HepG2 (cell line): ENCODE data around the gene C1orf159. TPM values are rescaled to one million over a fixed set of nuclear protein-coding genes. Genes with fewer than 3 reads are reported as not detected.
A peak's percentile ranks its signal among the peaks of the same experiment; 100 is the strongest.

ENCODE experiments used
- ATRX ChIP-seq: sonication (generic); formaldehyde crosslinking; IDR thresholded peaks from 2 replicates; pipeline ENCODE4 v1.4.0; 2020; ENCODE audit warnings: missing genetic modification reagents, borderline replicate concordance
- CCAR2 ChIP-seq: fragments of 200-400 bp; formaldehyde crosslinking; optimal IDR thresholded peaks from 2 replicates; pipeline ENCODE3; 2018; ENCODE audit warnings: low read depth, mild to moderate bottlenecking, low read length, moderate library complexity
- HNRNPLL ChIP-seq: fragments of 200-400 bp; formaldehyde crosslinking; IDR thresholded peaks from 2 replicates; pipeline ENCODE4 v1.6.1; 2017; ENCODE audit warnings: mild to moderate bottlenecking, low read depth, low read length; ENCODE audit not compliant: poor library complexity, severe bottlenecking
- IKZF4 ChIP-seq: sonication (generic); formaldehyde crosslinking; IDR thresholded peaks from 2 replicates; pipeline ENCODE4 v1.5.1; 2020; ENCODE audit warnings: borderline replicate concordance, mild to moderate bottlenecking, low read depth, missing genetic modification reagents; ENCODE audit errors: not compliant biosample characterization
- MIER2 ChIP-seq: IDR thresholded peaks from 2 replicates; pipeline ENCODE4 v1.6.1; 2016; ENCODE audit warnings: missing biosample characterization, missing genetic modification reagents
- NAIF1 ChIP-seq: sonication (generic); formaldehyde crosslinking; IDR thresholded peaks from 2 replicates; pipeline ENCODE4 v1.5.0; 2020; ENCODE audit warnings: mild to moderate bottlenecking, missing genetic modification reagents, borderline replicate concordance
- REPIN1 ChIP-seq: sonication (generic); formaldehyde crosslinking; IDR thresholded peaks from 2 replicates; pipeline ENCODE4 v1.8.0; 2022; ENCODE audit warnings: missing genetic modification reagents, low read depth, mild to moderate bottlenecking, borderline replicate concordance
- RXRB ChIP-seq: IDR thresholded peaks from 2 replicates; pipeline ENCODE4 v1.6.1; 2016; ENCODE audit warnings: borderline replicate concordance, missing genetic modification reagents, missing compliant biosample characterization
- SNRNP70 ChIP-seq: fragments of 200-400 bp; formaldehyde crosslinking; IDR thresholded peaks from 2 replicates; pipeline ENCODE4 v1.6.1; 2017; ENCODE audit warnings: mild to moderate bottlenecking, low read depth, low read length, moderate library complexity
- ZBTB7A ChIP-seq: sonication (generic); formaldehyde crosslinking; IDR thresholded peaks from 2 replicates; pipeline ENCODE4 v1.8.0; 2022; ENCODE audit warnings: mild to moderate bottlenecking, missing genetic modification reagents
- ZFP90 ChIP-seq: sonication (generic); formaldehyde crosslinking; IDR thresholded peaks from 2 replicates; pipeline ENCODE4 v1.8.0; 2022; ENCODE audit warnings: missing genetic modification reagents, mild to moderate bottlenecking, inconsistent platforms, borderline replicate concordance
- ZNF20 ChIP-seq: sonication (generic); formaldehyde crosslinking; IDR thresholded peaks from 2 replicates; pipeline ENCODE4 v1.4.0; 2020; ENCODE audit warnings: mild to moderate bottlenecking, moderate library complexity, missing genetic modification reagents
- ZNF605 ChIP-seq: sonication (generic); formaldehyde crosslinking; IDR thresholded peaks from 2 replicates; pipeline ENCODE4 v1.8.0; 2022; ENCODE audit warnings: mild to moderate bottlenecking, missing genetic modification reagents
- ZNF747 ChIP-seq: sonication (generic); formaldehyde crosslinking; IDR thresholded peaks from 2 replicates; pipeline ENCODE4 v1.8.1; 2023; ENCODE audit warnings: missing genetic modification reagents, mild to moderate bottlenecking, borderline replicate concordance
- polyA plus RNA-seq, 8 experiments: library from polyadenylated mRNA; depleted of rRNA in 3 of 8; stranded (reverse) in 7 of 8; unstranded in 1 of 8; fragments of >200 nt; fragmentation: Illumina TruSeq in 4 of 8; extraction: Trizol in 4 of 8; gene quantifications; 2 replicates each; pipeline versions ENCODE4 v1.2.1 to v1.2.3, GENCODE V29; 2011 to 2016; ENCODE audit warnings: low read depth in 4 of 8, missing spikeins in 1 of 8, mixed read lengths in 1 of 8; ENCODE audit not compliant: insufficient read depth in 1 of 8
- total RNA-seq, 5 experiments: library from RNA; depleted of rRNA; stranded (reverse); fragments of >200 nt; fragmentation: Illumina TruSeq; extraction: Trizol; gene quantifications; 2 replicates each; pipeline ENCODE4 v1.2.3, GENCODE V29; 2016; ENCODE audit warnings: low read depth in 1 of 5
- TF ChIP-seq, protein P1 (sequence below), 2 experiments: fragments of 450-650 bp in 1 of 2; sonication (generic) in 1 of 2; formaldehyde crosslinking; IDR thresholded peaks; 2 replicates each; pipeline versions ENCODE4 v1.5.0 to v1.8.0; 2020 to 2022; ENCODE audit warnings: mild to moderate bottlenecking in 1 of 2, missing genetic modification reagents in 1 of 2
- TF ChIP-seq, protein P2 (sequence below): sonication (generic); formaldehyde crosslinking; IDR thresholded peaks from 2 replicates; pipeline ENCODE4 v1.8.1; 2022; ENCODE audit warnings: mild to moderate bottlenecking, missing genetic modification reagents
- TF ChIP-seq, protein P3 (sequence below), 2 experiments: sonication (generic) in 1 of 2; formaldehyde crosslinking in 1 of 2; IDR thresholded peaks; 2 replicates each; pipeline versions ENCODE4 v1.4.0 to v1.6.1; 2018 to 2020; ENCODE audit warnings: missing genetic modification reagents in 2 of 2, borderline replicate concordance in 1 of 2, low read depth in 1 of 2, mild to moderate bottlenecking in 1 of 2, missing biosample characterization in 1 of 2
- TF ChIP-seq, protein P4 (sequence below): IDR thresholded peaks from 2 replicates; pipeline ENCODE4 v1.6.1; 2016; ENCODE audit warnings: missing compliant biosample characterization, missing genetic modification reagents, borderline replicate concordance
- TF ChIP-seq, protein P5 (sequence below): sonication (generic); formaldehyde crosslinking; IDR thresholded peaks from 2 replicates; pipeline ENCODE4 v1.5.1; 2020; ENCODE audit warnings: missing genetic modification reagents, mild to moderate bottlenecking, borderline replicate concordance
- TF ChIP-seq, protein P6 (sequence below): sonication (generic); formaldehyde crosslinking; IDR thresholded peaks from 2 replicates; pipeline ENCODE4 v1.4.0; 2020; ENCODE audit warnings: missing genetic modification reagents; ENCODE audit errors: not compliant biosample characterization

Gene C1orf159
- total and polyA plus RNA-seq, 2 of the 13 experiments (the other 11 are each of a cell fraction or from before 2014, with no cell fraction given), result 3.8 to 6.7 TPM

DNA sequence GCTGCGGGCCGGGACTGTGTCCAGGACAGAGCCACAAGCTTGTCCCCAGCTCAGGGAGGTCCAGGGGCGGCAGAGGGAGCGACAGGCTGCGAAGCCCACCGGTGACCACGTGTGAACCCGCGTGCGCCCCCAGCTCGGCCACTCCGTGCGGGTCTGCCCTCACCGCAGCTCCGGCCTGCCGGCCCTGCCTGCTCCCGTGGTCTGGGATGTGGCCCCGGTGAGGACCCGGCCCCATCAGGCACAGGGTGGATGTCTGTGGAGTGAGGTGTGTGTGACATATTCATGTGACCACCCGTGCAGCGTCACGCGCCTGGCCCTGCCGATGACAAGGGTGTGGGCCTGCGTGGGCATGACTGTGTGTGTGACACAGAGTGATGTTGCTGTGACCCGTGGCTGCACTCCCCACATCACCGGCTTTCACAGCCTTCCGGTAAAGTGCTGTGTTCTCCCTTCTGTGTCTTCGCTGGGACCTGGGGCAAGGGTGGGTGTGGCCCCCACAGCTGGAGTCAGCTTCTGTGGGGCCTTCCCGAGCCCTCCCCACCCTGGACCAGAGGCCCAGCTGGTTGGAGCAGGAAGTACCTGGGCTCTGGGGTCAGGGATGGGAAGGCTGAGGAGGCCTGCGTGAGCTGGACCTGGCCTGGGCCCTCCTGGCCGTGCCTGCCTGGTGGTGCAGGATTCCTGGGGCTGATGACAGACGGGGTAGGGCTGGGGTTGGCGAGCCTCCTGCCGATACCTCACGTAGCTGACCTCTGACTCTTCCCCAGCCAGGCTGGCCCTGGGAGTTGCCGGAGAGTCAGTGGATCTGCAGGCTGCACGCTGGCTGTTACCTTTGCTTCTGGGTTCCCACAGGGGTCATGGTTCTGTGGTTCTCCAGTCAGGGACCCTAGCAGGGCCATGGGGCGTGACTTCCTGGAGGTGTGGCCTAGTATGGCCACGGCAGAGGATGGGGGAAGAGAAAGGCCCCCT lies 45.9 kb downstream of the C1orf159 start (continued):
- TF ChIP-seq, protein P1, sequence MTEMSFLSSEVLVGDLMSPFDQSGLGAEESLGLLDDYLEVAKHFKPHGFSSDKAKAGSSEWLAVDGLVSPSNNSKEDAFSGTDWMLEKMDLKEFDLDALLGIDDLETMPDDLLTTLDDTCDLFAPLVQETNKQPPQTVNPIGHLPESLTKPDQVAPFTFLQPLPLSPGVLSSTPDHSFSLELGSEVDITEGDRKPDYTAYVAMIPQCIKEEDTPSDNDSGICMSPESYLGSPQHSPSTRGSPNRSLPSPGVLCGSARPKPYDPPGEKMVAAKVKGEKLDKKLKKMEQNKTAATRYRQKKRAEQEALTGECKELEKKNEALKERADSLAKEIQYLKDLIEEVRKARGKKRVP (CRISPR knock-in tag; IDR thresholded peaks at IDR 0.05), result no peak
- no peak for TF ChIP-seq ZNF747
- TF ChIP-seq, protein P2, sequence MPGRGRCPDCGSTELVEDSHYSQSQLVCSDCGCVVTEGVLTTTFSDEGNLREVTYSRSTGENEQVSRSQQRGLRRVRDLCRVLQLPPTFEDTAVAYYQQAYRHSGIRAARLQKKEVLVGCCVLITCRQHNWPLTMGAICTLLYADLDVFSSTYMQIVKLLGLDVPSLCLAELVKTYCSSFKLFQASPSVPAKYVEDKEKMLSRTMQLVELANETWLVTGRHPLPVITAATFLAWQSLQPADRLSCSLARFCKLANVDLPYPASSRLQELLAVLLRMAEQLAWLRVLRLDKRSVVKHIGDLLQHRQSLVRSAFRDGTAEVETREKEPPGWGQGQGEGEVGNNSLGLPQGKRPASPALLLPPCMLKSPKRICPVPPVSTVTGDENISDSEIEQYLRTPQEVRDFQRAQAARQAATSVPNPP, result no peak
- TF ChIP-seq CCAR2, result no peak
- TF ChIP-seq NAIF1 (CRISPR knock-in tag), result no peak
- TF ChIP-seq IKZF4 (CRISPR knock-in tag), result no peak
- TF ChIP-seq, protein P3, sequence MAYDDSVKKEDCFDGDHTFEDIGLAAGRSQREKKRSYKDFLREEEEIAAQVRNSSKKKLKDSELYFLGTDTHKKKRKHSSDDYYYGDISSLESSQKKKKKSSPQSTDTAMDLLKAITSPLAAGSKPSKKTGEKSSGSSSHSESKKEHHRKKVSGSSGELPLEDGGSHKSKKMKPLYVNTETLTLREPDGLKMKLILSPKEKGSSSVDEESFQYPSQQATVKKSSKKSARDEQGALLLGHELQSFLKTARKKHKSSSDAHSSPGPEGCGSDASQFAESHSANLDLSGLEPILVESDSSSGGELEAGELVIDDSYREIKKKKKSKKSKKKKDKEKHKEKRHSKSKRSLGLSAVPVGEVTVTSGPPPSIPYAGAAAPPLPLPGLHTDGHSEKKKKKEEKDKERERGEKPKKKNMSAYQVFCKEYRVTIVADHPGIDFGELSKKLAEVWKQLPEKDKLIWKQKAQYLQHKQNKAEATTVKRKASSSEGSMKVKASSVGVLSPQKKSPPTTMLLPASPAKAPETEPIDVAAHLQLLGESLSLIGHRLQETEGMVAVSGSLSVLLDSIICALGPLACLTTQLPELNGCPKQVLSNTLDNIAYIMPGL (CRISPR knock-in tag; IDR thresholded peaks at IDR 0.05; ENCODE audit: borderline replicate concordance in 1 of 2, low read depth in 1 of 2), result 0 out of 4 replicates have a peak, but pooled peaks of 1 of the 2 experiments have one; percentile 17
- TF ChIP-seq ATRX (CRISPR knock-in tag), result no peak
- 0 out of 2 replicates have a peak, but pooled peaks have one; percentile 13 for TF ChIP-seq ZBTB7A (CRISPR knock-in tag)
- TF ChIP-seq, protein P4, sequence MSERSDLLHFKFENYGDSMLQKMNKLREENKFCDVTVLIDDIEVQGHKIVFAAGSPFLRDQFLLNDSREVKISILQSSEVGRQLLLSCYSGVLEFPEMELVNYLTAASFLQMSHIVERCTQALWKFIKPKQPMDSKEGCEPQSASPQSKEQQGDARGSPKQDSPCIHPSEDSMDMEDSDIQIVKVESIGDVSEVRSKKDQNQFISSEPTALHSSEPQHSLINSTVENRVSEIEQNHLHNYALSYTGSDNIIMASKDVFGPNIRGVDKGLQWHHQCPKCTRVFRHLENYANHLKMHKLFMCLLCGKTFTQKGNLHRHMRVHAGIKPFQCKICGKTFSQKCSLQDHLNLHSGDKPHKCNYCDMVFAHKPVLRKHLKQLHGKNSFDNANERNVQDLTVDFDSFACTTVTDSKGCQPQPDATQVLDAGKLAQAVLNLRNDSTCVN, result no peak
- no peak for TF ChIP-seq RXRB (CRISPR knock-in tag)
- TF ChIP-seq REPIN1 (CRISPR knock-in tag), result no peak
- no peak for TF ChIP-seq MIER2 (CRISPR knock-in tag)
- TF ChIP-seq HNRNPLL, result no peak
- peak; percentile 50; the same call in 1 of the 2 replicates for TF ChIP-seq ZNF605 (CRISPR knock-in tag)
- TF ChIP-seq, protein P5, sequence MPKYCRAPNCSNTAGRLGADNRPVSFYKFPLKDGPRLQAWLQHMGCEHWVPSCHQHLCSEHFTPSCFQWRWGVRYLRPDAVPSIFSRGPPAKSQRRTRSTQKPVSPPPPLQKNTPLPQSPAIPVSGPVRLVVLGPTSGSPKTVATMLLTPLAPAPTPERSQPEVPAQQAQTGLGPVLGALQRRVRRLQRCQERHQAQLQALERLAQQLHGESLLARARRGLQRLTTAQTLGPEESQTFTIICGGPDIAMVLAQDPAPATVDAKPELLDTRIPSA, result no peak
- no peak for TF ChIP-seq ZFP90 (CRISPR knock-in tag)
- TF ChIP-seq ZNF20, result no peak
- TF ChIP-seq, protein P6, sequence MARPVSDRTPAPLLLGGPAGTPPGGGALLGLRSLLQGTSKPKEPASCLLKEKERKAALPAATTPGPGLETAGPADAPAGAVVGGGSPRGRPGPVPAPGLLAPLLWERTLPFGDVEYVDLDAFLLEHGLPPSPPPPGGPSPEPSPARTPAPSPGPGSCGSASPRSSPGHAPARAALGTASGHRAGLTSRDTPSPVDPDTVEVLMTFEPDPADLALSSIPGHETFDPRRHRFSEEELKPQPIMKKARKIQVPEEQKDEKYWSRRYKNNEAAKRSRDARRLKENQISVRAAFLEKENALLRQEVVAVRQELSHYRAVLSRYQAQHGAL (CRISPR knock-in tag), result no peak
- no peak for TF ChIP-seq SNRNP70
